Adrenal gland (tissue), 12 donors: ENCODE results near the gene TAC3. TPM values are rescaled to one million over a fixed set of nuclear protein-coding genes. Genes with fewer than 3 reads are reported as not detected.
"Not testable (repeated sequence)": the region's sequence is repeated elsewhere in the genome, so short reads cannot be mapped to it uniquely, and the experiment has no call there.

Experiments used
- DNase-seq, 7 donors: peaks; one replicate each; pipeline ENCODE4 v3.0.0-alpha.2; 2019 to 2020
- H3K27ac ChIP-seq, 5 donors: fragments of 200-600 bp; sonication (generic) in 4 of 5; 1 replicate in 3 of 5; 2 replicates in 2 of 5; pipeline versions ENCODE4 v1.5.1 to v1.8.0; 2016 to 2020; ENCODE audit warnings: mild to moderate bottlenecking in 1 of 5
- H3K27me3 ChIP-seq: fragments of 200-600 bp; 2 replicates; pipeline ENCODE4 v1.8.0; 2021
- H3K36me3 ChIP-seq, 2 donors: fragments of 200-600 bp; replicated peaks in 1 of 2; 1 replicate in 1 of 2; 2 replicates in 1 of 2; pipeline versions ENCODE4 v1.5.1 to v1.8.0; 2018 to 2022
- H3K4me1 ChIP-seq, 2 donors: fragments of 200-600 bp; replicated peaks in 1 of 2; 1 replicate in 1 of 2; 2 replicates in 1 of 2; pipeline versions ENCODE4 v1.5.1 to v1.8.0; 2018 to 2021
- H3K4me3 ChIP-seq, 4 donors: fragments of 200-600 bp; sonication (generic) in 3 of 4; one replicate each; pipeline ENCODE4 v1.5.1; 2016 to 2018
- H3K9me3 ChIP-seq, 3 donors: fragments of 200-600 bp; sonication (generic) in 1 of 3; replicated peaks in 1 of 3; 1 replicate in 2 of 3; 2 replicates in 1 of 3; pipeline versions ENCODE4 v1.5.1 to v1.8.0; 2016 to 2021
- POLR2A ChIP-seq, 2 donors: fragments of 450-650 bp; IDR thresholded peaks; one replicate each; pipeline ENCODE4 v1.6.1; 2017; ENCODE audit warnings: antibody characterized with exemption in 2 of 2, mild to moderate bottlenecking in 2 of 2, moderate library complexity in 1 of 2
- WGBS, 4 donors: extraction: QIAGEN DNeasy Blood & Tissue Kit in 2 of 4; methylation state at CpG; one replicate each; pipeline versions ENCODE4 v1.1.5 to v1.1.7; 2013 to 2017; 5-methylcytosine and 5-hydroxymethylcytosine counted together
- intact Hi-C, 2 donors: fragments of 100-400 bp; cut with DNase I; formaldehyde crosslinking; loops; one replicate each; pipeline versions ENCODE4 v1.14.1 to v1.15.0; 2022 to 2023
- polyA plus RNA-seq, 3 donors: library from polyadenylated mRNA; stranded (reverse); fragments of 200-250 nt in 2 of 3; fragments of 350-450 nt in 1 of 3; fragmentation: Illumina TruSeq in 1 of 3; extraction: RNeasy Lipid Tissue Mini Kit (QIAGEN cat#74804) in 1 of 3; gene quantifications; one replicate each; pipeline ENCODE4 v1.2.3, GENCODE V29; 2013 to 2014
- total RNA-seq, 9 donors: library from RNA; depleted of rRNA in 4 of 9; stranded (reverse); fragments of >200 nt in 4 of 9; fragments of 120-200 nt in 1 of 9; fragmentation: NEBNext Ultra II Directional in 1 of 9; extraction: Animal tissue kit (Norgen Biotek cat#: 25700) in 1 of 9; gene quantifications; one replicate each; pipeline versions ENCODE4 v1.1.0 to v1.2.4, GENCODE V29; 2013 to 2023
- TF ChIP-seq, protein P1 (sequence below), 6 experiments: fragments of 450-650 bp in 4 of 6; fragments of 200-600 bp in 2 of 6; sonication (generic) in 1 of 6; IDR thresholded peaks; 1 replicate in 5 of 6; 2 replicates in 1 of 6; pipeline versions ENCODE4 v1.5.1 to v1.8.0; 2016 to 2021; ENCODE audit warnings: antibody characterized with exemption in 6 of 6, mild to moderate bottlenecking in 2 of 6, moderate library complexity in 1 of 6
- donor health status: healthy with polysubstance abuse.
- donor health status: Bipolar disorder and iron deficiency.
- donor health status: DM: yes; HTN: yes; CAD: no.
- donor health status: DM: no; HTN: no; CAD: no.
- donor health status: DM: no; HTN: no; CAD: no.
- donor health status: DM: yes; HTN: yes; CAD: no.

Gene TAC3
- total and polyA plus RNA-seq, 12 donors = 0.39 to 1.1 (median 0.46) TPM; not detected in 9

DNA sequence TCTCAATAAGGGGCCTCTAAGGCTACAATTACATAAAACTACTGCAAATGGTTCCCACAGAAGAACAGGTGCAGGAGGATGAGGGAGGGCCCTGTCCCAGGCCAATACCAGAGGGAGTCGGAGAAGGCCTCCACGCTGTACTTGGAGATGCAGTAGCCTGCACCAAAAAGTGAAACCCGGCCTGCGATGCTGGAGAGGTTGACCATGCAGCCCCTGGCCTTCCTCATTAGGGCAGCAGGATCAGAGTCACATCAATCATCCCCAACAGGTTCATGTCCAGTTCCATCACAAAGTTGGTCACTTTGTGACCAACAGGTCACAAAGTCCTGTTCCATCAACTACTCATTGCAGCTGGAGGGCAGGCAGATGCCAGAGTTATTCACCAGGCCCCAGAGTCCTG, 32.9 kb downstream of the TAC3 start:
- WGBS, 4 donors = 74 to 81% (median 81%) methylated on average over 4 of the region's 4 CpGs; no CpG with 5 or more reads in 1 of the 4 donors
- intact Hi-C loops = no loop called here

DNA sequence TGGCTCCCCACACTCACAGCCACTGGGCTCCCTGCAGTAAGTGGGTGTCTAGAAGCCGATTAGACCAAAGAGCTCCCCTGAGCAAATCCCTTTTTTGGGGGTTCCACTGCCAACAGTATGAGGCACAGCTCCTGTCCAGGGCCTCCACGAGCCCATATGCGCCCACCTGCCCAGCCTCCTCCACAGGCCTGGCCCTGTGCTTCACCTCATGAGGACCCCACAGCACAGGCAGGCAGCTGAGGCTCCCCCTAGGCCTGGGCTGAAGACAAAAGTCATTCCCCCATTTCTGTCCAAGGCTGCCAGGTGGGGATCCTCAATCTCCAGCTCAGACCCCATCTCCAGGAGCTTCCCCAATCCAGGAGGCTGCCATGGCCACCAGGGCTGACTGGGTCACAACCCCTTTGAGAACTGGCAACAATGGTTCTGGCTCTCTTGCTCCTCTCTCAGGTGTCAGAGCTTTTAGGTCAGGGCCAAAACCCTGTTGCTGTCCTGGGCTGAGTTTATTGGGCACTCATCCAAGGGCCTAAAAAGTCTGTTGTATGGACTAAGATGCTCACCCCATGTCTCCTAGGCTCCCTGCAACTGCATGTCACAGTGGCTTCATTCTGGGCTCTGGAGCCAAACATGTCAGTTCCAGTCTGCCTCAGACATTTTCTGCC, 33.6 kb downstream of the TAC3 start:
- H3K27me3 ChIP-seq, H3K27ac ChIP-seq, H3K36me3 ChIP-seq, intact Hi-C loops, DNase-seq, H3K4me1 ChIP-seq, H3K4me3 ChIP-seq, H3K9me3 ChIP-seq: not testable (repeated sequence)
- 84 to 100% (median 92%) methylated on average over 2 to 3 of the region's 3 CpGs; no CpG with 5 or more reads in 1 of the 4 donors for WGBS, 4 donors

More for the DNA sequence above, 32.9 kb downstream of the TAC3 start:
- DNase-seq = no peak
- Histone ChIP-seq H3K36me3 (no peaks in the 10 kb centered on the region), H3K27me3 (no peaks in the 10 kb centered on the region), H3K27ac (no peak overlapping the region), H3K4me1 (peaks cover 4 to 9% of the 10 kb centered on the region in 2 donors), H3K4me3 (no peak overlapping the region), H3K9me3 (no peaks in the 10 kb centered on the region)
- TF ChIP-seq, protein P1, sequence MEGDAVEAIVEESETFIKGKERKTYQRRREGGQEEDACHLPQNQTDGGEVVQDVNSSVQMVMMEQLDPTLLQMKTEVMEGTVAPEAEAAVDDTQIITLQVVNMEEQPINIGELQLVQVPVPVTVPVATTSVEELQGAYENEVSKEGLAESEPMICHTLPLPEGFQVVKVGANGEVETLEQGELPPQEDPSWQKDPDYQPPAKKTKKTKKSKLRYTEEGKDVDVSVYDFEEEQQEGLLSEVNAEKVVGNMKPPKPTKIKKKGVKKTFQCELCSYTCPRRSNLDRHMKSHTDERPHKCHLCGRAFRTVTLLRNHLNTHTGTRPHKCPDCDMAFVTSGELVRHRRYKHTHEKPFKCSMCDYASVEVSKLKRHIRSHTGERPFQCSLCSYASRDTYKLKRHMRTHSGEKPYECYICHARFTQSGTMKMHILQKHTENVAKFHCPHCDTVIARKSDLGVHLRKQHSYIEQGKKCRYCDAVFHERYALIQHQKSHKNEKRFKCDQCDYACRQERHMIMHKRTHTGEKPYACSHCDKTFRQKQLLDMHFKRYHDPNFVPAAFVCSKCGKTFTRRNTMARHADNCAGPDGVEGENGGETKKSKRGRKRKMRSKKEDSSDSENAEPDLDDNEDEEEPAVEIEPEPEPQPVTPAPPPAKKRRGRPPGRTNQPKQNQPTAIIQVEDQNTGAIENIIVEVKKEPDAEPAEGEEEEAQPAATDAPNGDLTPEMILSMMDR (IDR thresholded peaks at IDR 0.05) = no peak
- TF ChIP-seq POLR2A (IDR thresholded peaks at IDR 0.05) = no peak

DNA sequence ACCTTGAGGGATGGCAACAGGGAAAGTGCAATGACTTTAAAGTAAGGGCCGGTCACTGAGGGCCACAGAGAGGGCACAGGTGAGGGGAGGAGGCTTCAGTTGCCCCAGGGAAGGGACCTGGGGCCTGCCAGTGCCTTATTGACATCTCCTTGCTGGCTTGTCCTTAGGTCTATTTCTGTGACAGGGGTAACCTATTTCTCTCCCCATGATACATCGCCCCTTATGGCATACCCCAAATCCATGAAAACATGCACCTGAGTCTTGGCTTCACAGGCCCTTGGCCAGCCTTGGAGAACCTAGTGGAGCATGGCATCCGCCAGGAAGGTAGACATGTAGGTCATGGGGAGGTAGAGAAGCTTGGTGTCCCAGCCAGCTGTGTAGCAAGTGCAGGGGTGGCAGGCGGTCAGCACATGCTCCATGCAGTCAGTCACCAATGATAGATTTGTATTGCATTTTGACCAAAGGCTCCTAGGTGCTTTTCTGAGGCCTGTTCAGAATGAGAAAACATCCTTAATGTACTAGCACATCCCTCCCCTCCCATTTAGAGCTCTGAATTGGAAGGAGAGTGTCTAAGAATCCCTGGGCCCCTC, 35.3 kb downstream of the TAC3 start:
- WGBS, 4 donors = 91 to 100% (median 97%) methylated on average over 3 to 4 of the region's 4 CpGs
- Histone ChIP-seq H3K9me3 (no peaks in the 10 kb centered on the region), H3K27ac (no peak overlapping the region), H3K27me3 (no peaks in the 10 kb centered on the region), H3K36me3 (no peaks in the 10 kb centered on the region), H3K4me1 (no peaks in the 10 kb centered on the region), H3K4me3 (no peak overlapping the region)
- TF ChIP-seq, protein P1 (IDR thresholded peaks at IDR 0.05) = no peak
- no peak for TF ChIP-seq POLR2A (IDR thresholded peaks at IDR 0.05)
- no peak for DNase-seq
- intact Hi-C loops = no loop called here

DNA sequence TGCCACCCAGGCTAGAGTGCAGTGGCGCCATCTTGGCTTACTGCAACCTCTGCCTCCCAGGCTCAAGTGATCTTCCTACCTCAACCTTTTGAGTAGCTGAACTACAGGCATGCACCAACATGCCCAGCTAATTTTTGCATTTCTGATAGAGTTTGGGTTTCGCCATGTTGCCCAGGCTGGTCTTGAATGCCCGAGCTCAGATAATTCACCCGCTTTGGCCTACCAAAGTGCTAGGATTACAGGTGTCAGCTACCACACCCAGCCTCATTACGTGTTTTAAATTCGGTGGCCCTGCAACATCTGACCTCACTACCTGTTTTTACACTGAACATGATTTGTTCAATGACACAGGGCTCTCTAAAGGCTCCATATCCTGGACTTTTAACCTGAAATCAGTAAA, 36.1 kb downstream of the TAC3 start:
- Histone ChIP-seq H3K4me1 (no peaks in the 10 kb centered on the region), H3K4me3 (no peak overlapping the region), H3K36me3 (no peaks in the 10 kb centered on the region), H3K27ac (no peak overlapping the region), H3K27me3 (no peaks in the 10 kb centered on the region), H3K9me3 (no peaks in the 10 kb centered on the region)
- no peak for DNase-seq
- intact Hi-C loops = no loop called here
- 95 to 98% (median 96%) methylated on average over 6 of the region's 6 CpGs for whole genome bisulfite sequencing, 4 donors
- TF ChIP-seq POLR2A (IDR thresholded peaks at IDR 0.05) = no peak
- TF ChIP-seq, protein P1 (IDR thresholded peaks at IDR 0.05) = no peak

DNA sequence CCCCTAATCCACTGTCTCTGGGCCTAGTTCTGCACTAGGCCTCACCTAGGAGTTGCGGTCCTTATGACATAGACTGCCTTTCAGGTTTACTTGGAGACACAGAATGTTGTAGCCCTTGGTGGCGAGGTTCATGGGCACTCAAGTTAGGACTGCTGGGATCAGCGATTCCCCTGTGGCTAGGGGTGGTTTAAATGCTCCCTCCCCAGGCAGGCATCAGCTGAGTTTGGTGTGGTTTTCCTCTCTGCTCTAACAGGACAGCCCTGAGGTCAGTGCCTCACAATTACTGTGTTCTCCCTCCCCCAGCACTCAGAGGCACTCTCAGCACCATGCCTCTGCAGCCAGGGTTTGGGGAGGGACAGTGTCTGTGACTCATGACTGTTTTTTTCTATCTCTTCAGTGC, 36.7 kb downstream of the TAC3 start:
- Histone ChIP-seq H3K4me1 (no peaks in the 10 kb centered on the region), H3K9me3 (no peaks in the 10 kb centered on the region), H3K27me3 (no peaks in the 10 kb centered on the region), H3K4me3 (no peak overlapping the region), H3K36me3 (no peaks in the 10 kb centered on the region), H3K27ac (no peak overlapping the region)
- no peak for TF ChIP-seq POLR2A (IDR thresholded peaks at IDR 0.05)
- TF ChIP-seq, protein P1 (IDR thresholded peaks at IDR 0.05) = no peak
- WGBS, 4 donors = 94 to 100% (median 98%) methylated on average over 2 to 3 of the region's 3 CpGs
- intact Hi-C loops = no loop called here
- DNase-seq = no peak
